ENCODE data around the gene PIP4K2B. TPM values are rescaled to one million over a fixed set of nuclear protein-coding genes. Genes with fewer than 3 reads are reported as not detected.

PIP4K2B gene
- total and polyA plus RNA-seq, 9 of the 15 experiments (the other 6 are each of a cell fraction or from before 2014, with no cell fraction given) = 3.7 to 29.9 (median 23.0) TPM

DNA sequence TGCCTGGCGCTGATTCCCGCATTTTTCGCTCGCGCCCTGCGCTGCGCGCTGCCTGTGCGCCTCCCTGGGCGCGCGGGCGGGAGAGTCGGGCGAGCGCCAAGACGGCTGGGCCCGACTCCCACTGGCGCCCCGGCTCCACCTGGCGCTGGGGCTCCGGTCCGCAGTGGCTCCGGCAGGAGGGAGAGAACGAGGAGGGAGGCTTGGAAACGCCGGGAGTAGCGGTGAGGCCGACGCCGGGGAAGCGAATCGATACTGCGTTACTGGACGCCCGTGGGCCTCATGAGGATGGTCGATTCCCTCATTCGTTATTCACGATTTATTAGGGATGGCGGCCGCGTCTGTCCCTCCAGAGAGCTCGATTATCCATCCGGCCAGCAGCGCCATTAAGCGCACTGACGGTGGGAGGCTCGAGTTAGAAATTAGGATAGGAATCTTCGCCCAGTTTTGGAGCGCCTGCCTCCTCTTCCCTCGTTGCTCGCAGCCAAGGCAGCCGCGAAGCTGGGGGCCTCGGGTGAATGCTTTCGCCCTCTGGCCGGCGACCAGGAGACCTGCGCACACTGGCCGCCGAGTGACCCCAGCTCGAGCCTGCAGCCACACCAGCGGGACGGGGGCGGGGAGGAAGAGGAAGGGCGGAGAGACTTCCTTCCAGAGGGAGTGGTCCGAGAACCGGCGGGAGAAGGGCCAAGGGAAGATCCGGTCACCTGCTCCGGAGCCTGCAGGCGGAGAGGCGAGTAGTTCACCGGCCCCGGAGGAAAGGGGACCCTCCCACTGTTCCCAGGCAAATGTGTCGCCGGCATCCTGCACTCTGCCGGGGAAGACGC is 49.9 kb downstream of the PIP4K2B start (continued):
- peak; percentile 56; the same call in 1 of the 2 replicates for TF ChIP-seq ATF7 (IDR thresholded peaks at IDR 0.05)
- TF ChIP-seq SIN3A (IDR thresholded peaks at IDR 0.05; ENCODE audit: borderline replicate concordance in 2 of 2, control insufficient read depth in 1 of 2, low read depth in 2 of 2, low read length in 2 of 2) = peak in 1 of 2 experiments; percentile 65; a peak in 1 of 4 replicates
- no peak for TF ChIP-seq SREBF2 (CRISPR knock-in tag; IDR thresholded peaks at IDR 0.05)
- TF ChIP-seq SAP30 (IDR thresholded peaks at IDR 0.05; ENCODE audit: borderline replicate concordance, insufficient read depth, low read depth, low read length, poor library complexity, severe bottlenecking) = peak; percentile 16
- TF ChIP-seq ZNF347 (CRISPR knock-in tag; IDR thresholded peaks at IDR 0.05; ENCODE audit: low read depth) = no peak
- TF ChIP-seq, protein P1, sequence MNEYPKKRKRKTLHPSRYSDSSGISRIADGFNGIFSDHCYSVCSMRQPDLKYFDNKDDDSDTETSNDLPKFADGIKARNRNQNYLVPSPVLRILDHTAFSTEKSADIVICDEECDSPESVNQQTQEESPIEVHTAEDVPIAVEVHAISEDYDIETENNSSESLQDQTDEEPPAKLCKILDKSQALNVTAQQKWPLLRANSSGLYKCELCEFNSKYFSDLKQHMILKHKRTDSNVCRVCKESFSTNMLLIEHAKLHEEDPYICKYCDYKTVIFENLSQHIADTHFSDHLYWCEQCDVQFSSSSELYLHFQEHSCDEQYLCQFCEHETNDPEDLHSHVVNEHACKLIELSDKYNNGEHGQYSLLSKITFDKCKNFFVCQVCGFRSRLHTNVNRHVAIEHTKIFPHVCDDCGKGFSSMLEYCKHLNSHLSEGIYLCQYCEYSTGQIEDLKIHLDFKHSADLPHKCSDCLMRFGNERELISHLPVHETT (CRISPR knock-in tag; conservative IDR thresholded peaks at IDR 0.05 in 1 of 2, IDR thresholded peaks at IDR 0.05 in 1 of 2) = peak in 1 of 2 experiments; percentile 67; a peak in 2 of 4 replicates
- no peak for TF ChIP-seq MEF2A (IDR thresholded peaks at IDR 0.05; ENCODE audit: control insufficient read depth, low read depth, low read length)
- TF ChIP-seq, protein P2, sequence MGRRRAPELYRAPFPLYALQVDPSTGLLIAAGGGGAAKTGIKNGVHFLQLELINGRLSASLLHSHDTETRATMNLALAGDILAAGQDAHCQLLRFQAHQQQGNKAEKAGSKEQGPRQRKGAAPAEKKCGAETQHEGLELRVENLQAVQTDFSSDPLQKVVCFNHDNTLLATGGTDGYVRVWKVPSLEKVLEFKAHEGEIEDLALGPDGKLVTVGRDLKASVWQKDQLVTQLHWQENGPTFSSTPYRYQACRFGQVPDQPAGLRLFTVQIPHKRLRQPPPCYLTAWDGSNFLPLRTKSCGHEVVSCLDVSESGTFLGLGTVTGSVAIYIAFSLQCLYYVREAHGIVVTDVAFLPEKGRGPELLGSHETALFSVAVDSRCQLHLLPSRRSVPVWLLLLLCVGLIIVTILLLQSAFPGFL (CRISPR knock-in tag; IDR thresholded peaks at IDR 0.05) = 0 out of 2 replicates have a peak, but pooled peaks have one; percentile 10
- TF ChIP-seq ZNF778 (CRISPR knock-in tag; IDR thresholded peaks at IDR 0.05) = no peak
